Anterior cingulate cortex (tissue), 58 donors: ENCODE results near the gene BCAS3.
"Not testable (repeated sequence)": the region's sequence is repeated elsewhere in the genome, so short reads cannot be mapped to it uniquely, and the experiment has no call there.

Experiments
- DNase-seq, 58 donors: peaks; one replicate each; lab custom pipeline; 2025; lab: John Stamatoyannopoulos, UW

BCAS3 gene

GRCh38 chr17:60671482-60671881, 6.2 kb upstream of the BCAS3 start:
- no peak for DNase-seq

DNA sequence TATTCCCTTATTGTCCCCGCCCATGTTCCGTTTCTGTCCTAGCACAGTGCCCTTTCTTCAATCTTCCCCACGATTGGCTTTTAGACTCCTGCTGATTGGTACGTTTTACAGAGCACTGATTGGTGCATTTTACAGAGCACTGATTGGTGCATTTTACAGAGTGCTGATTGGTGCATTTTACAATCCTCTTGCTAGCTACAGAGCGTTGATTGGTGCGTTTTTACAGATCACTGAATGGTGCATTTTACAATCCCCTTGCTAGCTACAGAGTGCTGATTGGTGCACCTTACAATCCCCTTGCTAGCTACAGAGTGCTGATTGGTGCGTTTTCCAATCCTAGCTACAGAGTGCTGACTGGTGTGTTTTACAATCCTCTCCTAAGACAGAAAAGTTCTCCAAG, 3.0 kb upstream of the BCAS3 start:
- DNase-seq: not testable (repeated sequence)

GRCh38 chr17:60675997-60676396, 1.7 kb upstream of the BCAS3 start:
- no peak for DNase-seq

DNA sequence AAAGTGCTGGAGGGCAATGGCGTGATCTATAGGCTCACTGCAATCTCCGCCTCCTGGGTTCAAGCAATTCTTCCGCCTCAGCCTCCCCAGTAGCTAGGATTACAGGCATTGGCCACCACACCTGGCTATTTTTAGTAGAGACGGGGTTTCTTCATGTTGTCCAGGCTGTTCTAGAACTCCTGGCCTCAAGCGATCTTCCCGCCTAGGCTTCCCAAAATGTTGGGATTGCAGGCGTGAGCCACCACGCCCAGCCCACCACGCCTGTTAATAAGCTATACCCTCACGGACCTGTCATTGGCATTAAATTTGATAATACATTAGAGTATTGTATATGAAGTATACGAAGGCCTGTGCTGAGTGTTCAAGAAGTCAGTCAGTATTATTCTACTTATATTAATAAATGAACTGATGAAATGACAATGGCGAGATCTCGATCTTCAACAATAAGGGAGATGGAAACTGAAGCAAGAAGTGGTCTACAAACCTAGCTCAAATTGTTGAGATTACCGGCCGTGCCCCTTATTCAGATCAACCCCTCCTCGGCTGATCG, 818 bp upstream of the BCAS3 start:
- DNase-seq: peak in 7 of 58 donors; percentile 6 to 33 (median 16)

DNA sequence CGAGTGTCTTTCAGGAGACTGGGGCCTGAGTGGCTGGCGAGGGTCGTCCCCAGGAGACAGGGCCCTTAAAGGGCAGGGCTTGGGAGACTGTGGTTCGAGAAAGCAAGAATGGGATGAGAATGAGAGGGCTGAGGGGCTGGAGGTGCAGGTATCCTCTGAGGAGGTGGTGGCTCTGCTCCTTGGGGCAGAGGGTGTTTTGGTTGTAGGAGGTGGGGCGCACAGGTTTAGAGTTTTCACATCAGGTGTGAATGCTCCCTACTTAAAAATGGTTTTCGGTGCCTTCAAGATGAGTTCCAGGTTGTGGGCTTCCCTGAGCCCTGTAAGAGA, 430 bp downstream of the BCAS3 start:
- DNase-seq: peak in 1 of 58 donors; percentile 40

DNA sequence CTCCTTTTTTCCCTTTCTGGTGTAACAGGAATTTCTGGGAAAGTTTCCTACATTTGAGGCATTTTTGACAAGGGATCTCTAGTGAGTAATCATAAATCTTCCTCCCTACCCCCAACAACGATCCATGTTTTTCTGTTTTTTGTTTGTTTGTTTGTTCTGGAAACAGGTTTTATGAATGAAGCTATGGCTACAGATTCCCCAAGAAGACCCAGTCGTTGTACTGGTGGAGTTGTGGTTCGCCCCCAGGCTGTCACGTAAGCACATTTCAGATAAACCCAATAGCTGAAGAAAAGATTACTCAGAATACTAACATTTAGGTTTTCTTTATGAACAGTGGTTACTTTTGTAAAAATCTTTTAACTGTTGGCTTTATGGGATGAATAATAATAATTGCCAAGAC, 1.6 kb downstream of the BCAS3 start:
- no peak for DNase-seq

DNA sequence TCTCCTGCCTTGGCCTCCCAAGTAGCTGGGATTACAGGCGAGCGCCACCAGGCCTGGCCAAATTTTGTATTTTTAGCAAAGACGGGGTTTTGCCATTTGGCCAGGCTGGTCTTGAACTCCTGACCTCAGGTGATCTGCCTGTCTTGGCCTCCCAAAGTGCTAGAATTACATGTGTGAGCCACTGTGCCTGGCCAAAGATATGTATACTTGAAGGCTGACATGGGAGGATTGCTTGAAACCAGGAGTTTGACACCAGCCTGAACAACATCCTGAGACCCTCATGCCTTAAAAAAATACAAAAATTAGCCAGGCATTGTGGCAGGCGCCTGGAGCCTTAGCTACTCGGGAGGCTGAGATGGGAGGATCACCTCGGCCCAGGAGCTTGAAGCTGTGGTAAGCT, 3.1 kb downstream of the BCAS3 start:
- no peak for DNase-seq

DNA sequence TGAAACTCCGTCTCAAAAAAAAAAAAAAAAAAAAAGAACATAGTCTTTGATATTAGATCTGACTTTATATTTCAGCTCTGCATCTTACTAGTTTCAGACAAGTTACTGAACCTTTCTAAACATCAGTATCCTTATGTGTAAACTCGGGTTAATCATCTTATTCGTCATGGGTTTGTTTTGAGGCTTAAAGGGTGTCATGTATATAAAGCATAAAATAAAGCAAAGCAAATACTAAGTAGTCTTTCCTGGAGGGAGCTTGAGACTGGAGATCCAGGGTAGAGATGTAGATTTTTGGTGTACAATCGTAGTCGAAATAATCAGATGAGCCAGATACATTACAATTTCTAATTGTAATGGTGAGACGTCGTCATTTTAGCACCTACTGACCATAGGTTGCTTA, 7.8 kb downstream of the BCAS3 start:
- no peak for DNase-seq

DNA sequence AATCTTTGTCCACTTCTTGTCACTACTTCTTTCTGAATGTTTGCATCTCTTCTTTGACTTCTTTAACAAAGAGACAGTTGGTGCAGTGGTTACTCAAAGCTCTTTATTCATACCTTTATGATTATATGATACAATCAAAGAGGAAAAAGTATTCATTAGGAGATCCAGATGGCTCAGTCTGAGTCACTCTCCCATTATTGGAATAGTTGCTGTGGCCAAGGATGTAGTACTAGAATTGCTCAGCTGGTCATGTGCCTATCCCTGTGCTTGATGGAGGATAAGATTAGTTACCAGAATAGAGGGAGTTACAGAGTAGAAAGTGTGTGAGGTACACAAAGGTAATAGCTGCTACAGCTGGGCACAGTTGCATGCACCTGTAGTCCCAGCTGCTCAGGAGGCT, 18.3 kb downstream of the BCAS3 start:
- no peak for DNase-seq

- DNase-seq: no peak
These were observed 21.4 kb downstream of the BCAS3 start for GRCh38 chr17:60699090-60699489.

DNA sequence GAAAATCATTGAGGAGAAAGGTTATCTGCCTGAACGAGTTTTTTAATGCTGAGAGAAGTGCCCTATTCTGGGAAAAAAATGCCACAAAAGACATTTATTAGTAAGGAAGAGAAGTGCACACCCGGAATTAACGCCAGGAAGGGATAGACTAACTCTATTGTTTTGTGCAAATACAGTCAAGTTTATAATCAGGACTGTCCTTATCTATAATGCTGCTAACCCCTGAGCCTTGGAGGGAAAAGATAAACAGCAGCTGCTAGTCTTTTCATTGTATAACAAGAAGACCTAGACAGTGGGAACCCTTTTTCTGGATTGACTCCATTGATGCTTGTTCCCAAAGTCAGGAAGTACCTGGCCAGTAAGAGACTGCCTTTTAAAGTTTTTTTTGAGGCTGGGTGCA, 26.5 kb downstream of the BCAS3 start:
- no peak for DNase-seq

DNA sequence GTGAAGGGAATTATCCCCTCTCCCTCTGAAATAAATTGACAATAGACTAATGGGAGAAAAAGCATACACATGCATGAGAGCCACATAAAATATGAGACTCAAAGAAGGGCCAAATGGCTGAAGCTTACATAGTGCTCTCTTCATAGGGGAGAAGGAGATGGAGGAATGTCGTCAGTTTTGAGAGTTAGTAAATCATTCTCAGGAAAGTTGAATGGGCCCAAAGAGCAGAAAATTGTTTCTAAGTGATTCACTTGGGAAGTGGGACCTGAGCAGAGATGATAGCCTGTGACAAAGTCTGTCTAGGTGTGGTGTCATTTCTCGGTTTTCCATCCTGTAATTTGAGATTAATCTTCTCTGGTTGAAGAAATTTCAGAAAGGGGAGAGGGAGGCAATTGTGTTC, 35.0 kb downstream of the BCAS3 start:
- DNase-seq: no peak

DNA sequence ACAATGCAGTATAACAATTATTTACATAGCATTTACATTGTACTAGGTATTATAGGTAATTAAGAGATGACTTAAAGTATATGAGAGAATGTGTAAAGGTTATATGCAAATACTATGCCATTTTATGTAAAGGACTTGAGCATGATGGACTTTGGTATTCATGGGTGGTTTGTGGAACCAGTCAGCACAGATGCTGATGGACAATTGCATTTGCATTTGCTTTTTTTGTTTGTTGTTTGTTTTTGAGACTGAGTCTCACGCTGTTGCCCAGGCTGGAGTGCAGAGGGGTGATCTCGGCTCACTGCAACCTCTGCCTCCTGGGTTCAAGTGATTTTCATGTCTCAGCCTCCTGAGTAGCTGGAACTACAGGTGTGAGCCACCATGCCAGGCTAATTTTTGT, 36.0 kb downstream of the BCAS3 start:
- DNase-seq: no peak

DNA sequence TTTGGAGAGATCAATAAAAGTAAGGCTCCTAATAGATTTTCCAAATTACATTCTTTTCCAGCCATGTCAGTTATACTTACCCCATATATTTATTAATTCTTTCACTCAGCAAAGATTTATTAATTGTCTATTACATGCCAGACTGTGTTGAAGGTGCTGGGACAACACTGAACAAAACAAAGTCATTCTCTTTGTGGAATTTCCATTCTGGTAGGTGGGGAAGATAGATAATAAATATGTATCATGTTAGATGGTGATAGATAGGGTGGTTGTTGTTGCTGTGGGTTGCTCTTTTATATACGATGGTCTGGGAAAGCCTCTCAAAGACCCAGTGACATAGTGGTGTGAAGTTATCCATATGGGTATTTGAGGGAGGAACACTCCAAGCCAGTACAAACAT, 39.1 kb downstream of the BCAS3 start:
- no peak for DNase-seq

DNA sequence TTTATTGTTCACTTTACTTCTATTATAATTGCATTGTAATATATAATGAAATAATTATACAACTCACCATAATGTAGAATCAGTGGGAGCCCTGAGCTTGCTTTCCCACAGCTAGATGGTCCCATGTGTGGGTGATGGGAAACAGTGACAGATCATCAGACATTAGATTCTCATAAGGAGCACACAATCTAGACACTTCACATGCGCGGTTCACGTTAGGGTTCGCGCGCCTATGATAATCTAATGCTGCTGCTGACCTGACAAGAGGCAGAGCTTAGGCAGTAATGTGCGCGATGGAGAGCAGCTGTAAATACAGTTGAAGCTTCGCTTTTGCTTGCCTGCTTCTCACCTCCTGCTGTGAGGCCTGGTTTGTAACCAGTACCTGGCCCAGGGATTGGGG, 40.2 kb downstream of the BCAS3 start:
- DNase-seq: no peak

DNA sequence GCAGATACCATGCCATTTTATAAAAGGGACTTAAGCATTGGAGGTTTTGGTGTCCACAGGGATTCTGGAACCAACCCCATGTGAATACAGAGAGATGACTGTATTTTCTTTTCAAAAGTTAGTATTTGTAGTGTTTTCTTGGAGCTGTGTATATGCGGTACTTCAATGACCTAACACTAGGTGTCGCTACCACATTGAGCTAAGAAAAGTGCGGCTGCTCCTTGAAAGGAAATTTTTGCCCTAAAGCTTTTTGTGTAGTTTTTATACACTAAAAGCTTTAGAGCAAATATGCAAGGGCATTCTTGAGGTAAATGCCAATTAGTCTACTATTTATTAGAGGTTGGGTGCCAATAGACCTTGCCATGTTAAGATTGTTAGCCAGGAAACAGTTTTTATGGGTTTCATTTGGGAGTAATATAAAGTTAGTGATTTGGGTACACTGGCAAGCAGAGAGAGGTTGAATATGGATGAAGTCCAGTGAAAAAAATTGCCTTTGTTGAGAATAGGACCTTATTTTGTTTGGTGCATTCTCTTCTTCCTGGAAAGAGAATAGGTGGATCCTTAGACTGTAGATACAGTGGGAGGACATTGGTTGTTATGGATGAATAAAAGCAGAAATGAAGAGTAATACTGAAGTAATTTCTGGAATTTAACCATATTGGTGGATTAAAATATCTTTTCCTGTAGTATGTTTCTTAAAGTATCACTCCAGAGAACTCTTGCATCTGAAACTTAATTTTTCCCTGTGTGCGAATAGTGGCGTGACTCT, 43.3 kb downstream of the BCAS3 start:
- peak in 21 of 58 donors; percentile 0 to 42 (median 5) for DNase-seq

DNA sequence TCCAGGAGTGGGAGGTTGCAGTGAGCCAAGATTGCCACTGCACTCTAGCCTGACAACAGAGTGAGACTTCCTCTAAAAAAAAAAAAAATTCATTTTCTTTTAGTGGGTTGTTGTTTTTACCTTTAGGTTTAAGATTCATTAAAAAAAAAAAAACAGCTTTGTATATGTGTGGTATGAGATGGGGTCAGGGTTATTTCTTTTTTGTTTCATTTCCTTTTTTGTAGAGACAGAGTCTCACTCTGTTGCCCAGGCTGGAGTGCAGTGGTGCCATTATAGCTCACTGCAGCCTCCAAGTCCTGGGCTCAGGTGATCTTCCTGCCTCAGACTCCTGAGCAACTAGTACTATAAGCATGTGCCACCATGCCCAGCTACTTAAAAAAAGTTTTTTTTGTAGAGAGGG, 47.0 kb downstream of the BCAS3 start:
- no peak for DNase-seq

DNA sequence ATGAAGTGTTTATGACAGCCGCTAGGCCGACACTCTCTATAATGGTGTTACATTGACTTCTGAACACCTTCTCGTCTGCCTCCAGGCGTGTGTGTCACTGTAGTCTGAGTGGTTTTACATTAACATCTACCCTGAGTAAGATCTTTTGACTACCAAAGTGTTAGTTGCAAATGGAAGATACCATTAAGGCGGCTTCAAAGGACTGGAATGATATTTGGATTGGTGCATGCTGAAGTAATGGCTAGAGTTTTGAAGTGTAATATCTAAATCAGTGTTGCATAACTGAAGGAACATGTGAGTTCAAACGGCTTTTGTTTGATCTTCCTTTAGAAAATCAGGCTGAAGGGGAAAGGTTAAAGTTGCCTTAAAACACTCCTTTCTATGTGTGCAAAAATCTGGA, 52.2 kb downstream of the BCAS3 start:
- DNase-seq: no peak

DNA sequence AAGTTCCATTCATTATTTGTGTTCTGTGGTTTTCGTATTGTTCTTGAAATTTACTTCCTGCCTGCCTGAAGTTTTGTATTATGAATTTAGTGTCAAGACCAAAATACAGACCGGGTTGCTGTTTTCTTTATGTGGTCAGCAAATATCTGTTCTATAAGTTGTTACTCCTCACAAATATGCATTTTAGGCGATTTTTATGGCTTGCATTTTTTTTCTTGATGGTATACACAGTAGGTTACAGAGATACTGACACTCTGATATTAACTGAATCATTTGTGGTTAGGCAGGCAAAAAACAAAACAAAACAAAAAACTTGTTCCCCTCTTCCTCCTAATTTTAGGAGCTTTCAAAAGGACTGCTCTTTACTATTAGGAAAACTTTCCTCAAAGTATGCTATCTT, 52.6 kb downstream of the BCAS3 start:
- DNase-seq: no peak

DNA sequence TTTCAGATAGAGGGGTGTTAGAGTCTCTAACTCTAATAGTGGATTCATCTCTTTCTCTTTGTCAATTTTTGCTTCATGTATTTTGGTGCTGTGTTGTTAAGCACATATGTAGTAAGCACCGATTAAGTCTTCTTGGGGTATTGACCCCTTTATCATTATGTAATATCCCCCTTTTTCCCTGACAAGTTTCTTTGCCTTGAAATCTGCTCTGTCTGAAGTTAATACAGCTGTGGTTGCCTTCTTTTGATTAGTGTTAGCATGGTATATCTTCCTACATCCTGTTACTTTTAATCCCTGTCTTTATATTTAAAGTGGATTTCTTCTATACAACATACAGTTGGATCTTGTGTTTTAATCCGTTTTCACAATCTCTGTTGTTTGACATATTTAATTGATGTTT, 60.6 kb downstream of the BCAS3 start:
- no peak for DNase-seq

DNA sequence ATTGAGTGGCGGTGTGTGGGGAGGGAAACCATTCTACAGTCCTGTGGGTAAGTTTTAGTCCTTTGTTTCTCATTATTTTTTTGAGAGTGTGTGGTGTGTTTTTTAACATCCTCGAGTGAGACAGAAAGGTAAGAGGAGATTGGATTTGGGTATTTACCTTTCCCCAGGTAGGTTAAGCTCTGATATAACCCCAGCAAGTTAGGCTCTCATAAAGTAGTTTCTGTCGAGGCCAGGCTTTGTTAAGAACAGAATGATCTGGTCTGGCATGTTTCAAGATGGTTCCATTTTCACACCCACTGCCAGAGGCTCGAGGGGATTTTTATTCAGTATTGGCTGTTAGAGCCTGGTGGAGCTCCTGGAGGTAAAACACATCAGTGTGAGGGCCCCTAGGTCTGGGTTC, 62.9 kb downstream of the BCAS3 start:
- DNase-seq: no peak

GRCh38 chr17:60741031-60741430, 63.4 kb downstream of the BCAS3 start:
- DNase-seq: no peak

DNA sequence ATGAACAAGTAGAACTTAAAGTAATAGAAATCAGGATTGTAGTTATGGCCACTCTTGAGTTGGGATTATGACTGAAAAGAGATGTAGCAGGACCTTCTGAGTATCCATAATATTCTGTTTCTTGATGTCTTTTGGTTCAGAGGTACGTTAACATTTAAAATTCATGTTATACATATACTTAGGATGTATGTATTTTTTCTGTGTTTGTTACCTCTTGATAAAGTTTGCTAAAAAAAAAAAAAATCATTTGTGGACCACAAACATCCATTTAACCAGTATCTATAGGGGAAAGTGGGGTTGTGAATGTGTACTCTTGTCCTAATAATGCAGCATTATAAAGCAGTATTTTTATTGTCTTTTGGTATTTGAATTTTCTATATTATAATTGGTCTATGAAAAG, 65.6 kb downstream of the BCAS3 start:
- DNase-seq: no peak
